Stimulated activated memory B cell treated with anti-CD40 and anti-IgM and Interleukin-4, amounts not matched to agents 10 μg/mL and 1 μg/mL and 100 μg/mL, for 72 hours (primary cell): Measurements from ENCODE around the gene THSD7B.

Experiments
- ATAC-seq: fragments of 150-1000 bp; cut with Tn5 transposase; 2 replicates; pipeline ENCODE4 v1.10.0; 2021
- H3K27ac Mint-ChIP-seq: one replicate; pipeline ENCODE4 v1.8.0; 2022; ENCODE audit warnings: mild to moderate bottlenecking, mixed read lengths
- H3K27me3 Mint-ChIP-seq: one replicate; pipeline ENCODE4 v1.8.0; 2022; ENCODE audit warnings: mixed read lengths
- H3K36me3 Mint-ChIP-seq: one replicate; pipeline ENCODE4 v1.8.0; 2022; ENCODE audit warnings: mixed read lengths
- H3K4me1 Mint-ChIP-seq: one replicate; pipeline ENCODE4 v1.8.0; 2022; ENCODE audit warnings: mixed read lengths
- H3K4me3 Mint-ChIP-seq: one replicate; pipeline ENCODE4 v1.8.0; 2022; ENCODE audit warnings: mild to moderate bottlenecking, moderate library complexity, mixed read lengths
- H3K9me3 Mint-ChIP-seq: one replicate; pipeline ENCODE4 v1.8.0; 2022; ENCODE audit warnings: mixed read lengths

The THSD7B gene

GRCh38 chr2:137107904-137108303, 342.6 kb downstream of the THSD7B start:
- no peak for ATAC-seq
- H3K4me1 Mint-ChIP-seq = no peaks in the 10 kb centered on the region
- no peaks in the 10 kb centered on the region for H3K36me3 Mint-ChIP-seq
- H3K4me3 Mint-ChIP-seq = no peak overlapping the region
- H3K27me3 Mint-ChIP-seq = no peaks in the 10 kb centered on the region
- no peak overlapping the region for H3K27ac Mint-ChIP-seq
- peaks cover 3% of the 10 kb centered on the region for H3K9me3 Mint-ChIP-seq

GRCh38 chr2:137111896-137112295, 346.6 kb downstream of the THSD7B start:
- Mint-ChIP-seq H3K27ac (no peak overlapping the region), H3K36me3 (no peaks in the 10 kb centered on the region), H3K4me1 (no peaks in the 10 kb centered on the region), H3K4me3 (no peak overlapping the region), H3K9me3 (peaks cover 3% of the 10 kb centered on the region), H3K27me3 (no peaks in the 10 kb centered on the region)
- no peak for ATAC-seq

- Mint-ChIP-seq H3K36me3 (no peaks in the 10 kb centered on the region), H3K4me1 (no peaks in the 10 kb centered on the region), H3K27ac (no peak overlapping the region), H3K27me3 (no peaks in the 10 kb centered on the region), H3K9me3 (no peaks in the 10 kb centered on the region), H3K4me3 (no peak overlapping the region)
- ATAC-seq = no peak
These were observed 349.9 kb downstream of the THSD7B start for GRCh38 chr2:137115081-137115794.

DNA sequence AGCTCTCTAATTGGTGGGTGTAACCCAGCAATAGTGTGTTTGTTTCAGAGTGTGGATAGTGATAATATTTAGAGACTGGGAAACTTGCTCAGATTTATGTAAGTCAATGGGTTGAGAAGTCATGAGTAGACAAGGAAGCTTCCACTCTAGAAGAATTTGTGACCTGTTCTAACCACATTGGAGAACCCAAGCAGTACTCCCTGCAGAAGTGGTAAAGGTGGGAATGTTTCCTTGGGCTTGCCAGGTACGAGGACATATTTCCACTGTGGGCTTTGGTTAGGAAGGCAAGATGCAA, 350.4 kb downstream of the THSD7B start:
- Mint-ChIP-seq H3K36me3 (no peaks in the 10 kb centered on the region), H3K27me3 (no peaks in the 10 kb centered on the region), H3K4me1 (no peaks in the 10 kb centered on the region), H3K27ac (no peak overlapping the region), H3K9me3 (no peaks in the 10 kb centered on the region), H3K4me3 (no peak overlapping the region)
- ATAC-seq = no peak

- H3K27ac Mint-ChIP-seq = no peak overlapping the region
- no peaks in the 10 kb centered on the region for H3K9me3 Mint-ChIP-seq
- no peaks in the 10 kb centered on the region for H3K27me3 Mint-ChIP-seq
- no peak for ATAC-seq
- H3K36me3 Mint-ChIP-seq = no peaks in the 10 kb centered on the region
- no peak overlapping the region for H3K4me3 Mint-ChIP-seq
- H3K4me1 Mint-ChIP-seq = no peaks in the 10 kb centered on the region
These were observed 352.0 kb downstream of the THSD7B start for GRCh38 chr2:137117385-137117784.

GRCh38 chr2:137118140-137118539, 352.8 kb downstream of the THSD7B start:
- no peaks in the 10 kb centered on the region for H3K27me3 Mint-ChIP-seq
- no peaks in the 10 kb centered on the region for H3K9me3 Mint-ChIP-seq
- H3K27ac Mint-ChIP-seq = no peak overlapping the region
- H3K4me3 Mint-ChIP-seq = no peak overlapping the region
- H3K4me1 Mint-ChIP-seq = no peaks in the 10 kb centered on the region
- no peaks in the 10 kb centered on the region for H3K36me3 Mint-ChIP-seq
- no peak for ATAC-seq

DNA sequence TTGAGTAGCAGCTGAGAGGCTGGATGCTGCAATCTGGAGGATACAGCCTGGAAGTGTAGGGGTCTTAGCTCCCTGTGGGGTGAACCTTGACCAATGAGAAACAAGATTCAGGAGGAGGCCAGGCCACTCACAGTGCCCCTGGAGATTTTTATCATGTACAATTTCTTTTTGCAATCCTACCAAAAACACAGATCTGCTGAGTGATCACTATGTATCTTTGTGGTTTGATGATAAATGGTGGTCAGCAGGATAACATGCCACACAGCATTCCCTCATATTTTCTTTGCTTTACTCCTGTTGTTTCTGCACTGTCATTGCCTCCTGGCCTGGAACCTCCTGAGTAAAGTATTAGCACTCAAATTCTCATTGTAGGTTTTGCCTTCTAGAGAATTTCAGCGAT, 357.9 kb downstream of the THSD7B start:
- no peak overlapping the region for H3K4me3 Mint-ChIP-seq
- no peaks in the 10 kb centered on the region for H3K36me3 Mint-ChIP-seq
- H3K27me3 Mint-ChIP-seq = no peaks in the 10 kb centered on the region
- no peak overlapping the region for H3K27ac Mint-ChIP-seq
- H3K9me3 Mint-ChIP-seq = peaks cover 3% of the 10 kb centered on the region
- H3K4me1 Mint-ChIP-seq = no peaks in the 10 kb centered on the region
- no peak for ATAC-seq

GRCh38 chr2:137133225-137133624, 367.9 kb downstream of the THSD7B start:
- H3K36me3 Mint-ChIP-seq = no peaks in the 10 kb centered on the region
- no peak overlapping the region for H3K4me3 Mint-ChIP-seq
- H3K9me3 Mint-ChIP-seq = peaks cover 2% of the 10 kb centered on the region
- no peaks in the 10 kb centered on the region for H3K27me3 Mint-ChIP-seq
- H3K27ac Mint-ChIP-seq = no peak overlapping the region
- no peak for ATAC-seq
- H3K4me1 Mint-ChIP-seq = no peaks in the 10 kb centered on the region

DNA sequence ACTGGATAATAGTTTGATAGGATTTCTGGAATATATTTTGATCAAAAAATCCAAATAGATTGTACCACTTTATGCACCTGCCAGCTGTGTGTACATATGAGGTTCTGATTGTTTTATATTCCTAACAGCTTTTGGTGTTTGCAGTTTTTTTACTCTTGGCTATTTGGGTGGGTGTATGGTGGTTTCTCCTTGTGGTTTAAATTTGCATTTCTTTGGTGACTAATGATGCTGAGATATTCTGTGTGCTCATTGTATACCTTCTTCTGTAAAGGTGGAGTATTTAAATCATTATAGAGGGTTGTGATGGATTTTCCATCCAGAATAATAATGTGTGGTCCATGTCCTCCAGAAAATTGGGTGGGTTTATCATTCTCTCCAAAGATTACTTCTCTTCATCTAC, 372.9 kb downstream of the THSD7B start:
- Mint-ChIP-seq H3K4me1 (no peaks in the 10 kb centered on the region), H3K36me3 (no peaks in the 10 kb centered on the region), H3K4me3 (no peak overlapping the region), H3K9me3 (peaks cover 2% of the 10 kb centered on the region), H3K27me3 (no peaks in the 10 kb centered on the region), H3K27ac (no peak overlapping the region)
- no peak for ATAC-seq

DNA sequence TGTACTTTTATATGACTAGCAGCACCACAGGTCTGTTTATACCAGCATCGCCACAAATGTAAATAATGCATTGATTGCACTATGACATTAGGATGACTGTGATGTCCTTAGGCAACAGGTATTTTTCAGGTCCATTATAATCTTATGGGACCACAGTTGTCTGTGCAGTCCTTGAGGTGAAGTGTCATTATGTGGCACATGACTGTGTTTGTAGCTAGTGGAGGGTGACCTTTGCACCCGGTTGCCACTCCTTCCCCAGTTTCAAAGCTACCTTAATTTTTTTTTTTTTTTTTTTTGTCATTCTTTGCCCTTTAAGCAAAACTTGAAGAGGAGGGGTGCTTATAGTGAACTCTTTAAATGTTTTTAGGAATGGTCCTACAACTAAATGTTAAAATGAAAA, 386.4 kb downstream of the THSD7B start:
- Mint-ChIP-seq H3K4me3 (no peak overlapping the region), H3K4me1 (no peaks in the 10 kb centered on the region), H3K27ac (no peak overlapping the region), H3K36me3 (no peaks in the 10 kb centered on the region), H3K9me3 (peaks cover 5% of the 10 kb centered on the region), H3K27me3 (no peaks in the 10 kb centered on the region)
- ATAC-seq = no peak

DNA sequence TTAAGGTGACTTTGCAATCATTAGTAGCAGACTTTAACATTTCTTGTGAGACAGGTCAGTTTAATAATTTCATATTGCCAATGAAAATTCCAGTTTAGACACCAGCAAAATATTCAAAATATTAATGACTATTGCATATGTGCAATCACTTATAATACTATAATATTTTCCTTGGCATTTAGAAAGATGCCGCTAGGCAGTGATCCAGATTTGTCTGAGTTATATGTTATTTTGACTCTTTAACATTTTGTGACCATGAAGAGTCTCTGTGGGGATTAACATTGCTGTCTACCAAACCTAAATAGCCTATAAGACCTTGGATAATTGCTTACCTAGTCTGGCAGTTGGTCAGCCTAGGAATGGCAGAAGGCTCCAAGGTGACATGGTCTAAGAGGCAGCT, 389.6 kb downstream of the THSD7B start:
- Mint-ChIP-seq H3K36me3 (no peaks in the 10 kb centered on the region), H3K27ac (no peak overlapping the region), H3K4me1 (no peaks in the 10 kb centered on the region), H3K4me3 (no peak overlapping the region), H3K9me3 (no peaks in the 10 kb centered on the region), H3K27me3 (no peaks in the 10 kb centered on the region)
- no peak for ATAC-seq

GRCh38 chr2:137155356-137156104, 390.2 kb downstream of the THSD7B start:
- no peaks in the 10 kb centered on the region for H3K27me3 Mint-ChIP-seq
- H3K9me3 Mint-ChIP-seq = no peaks in the 10 kb centered on the region
- H3K27ac Mint-ChIP-seq = no peak overlapping the region
- H3K4me1 Mint-ChIP-seq = no peaks in the 10 kb centered on the region
- no peak for ATAC-seq
- H3K36me3 Mint-ChIP-seq = no peaks in the 10 kb centered on the region
- H3K4me3 Mint-ChIP-seq = no peak overlapping the region

DNA sequence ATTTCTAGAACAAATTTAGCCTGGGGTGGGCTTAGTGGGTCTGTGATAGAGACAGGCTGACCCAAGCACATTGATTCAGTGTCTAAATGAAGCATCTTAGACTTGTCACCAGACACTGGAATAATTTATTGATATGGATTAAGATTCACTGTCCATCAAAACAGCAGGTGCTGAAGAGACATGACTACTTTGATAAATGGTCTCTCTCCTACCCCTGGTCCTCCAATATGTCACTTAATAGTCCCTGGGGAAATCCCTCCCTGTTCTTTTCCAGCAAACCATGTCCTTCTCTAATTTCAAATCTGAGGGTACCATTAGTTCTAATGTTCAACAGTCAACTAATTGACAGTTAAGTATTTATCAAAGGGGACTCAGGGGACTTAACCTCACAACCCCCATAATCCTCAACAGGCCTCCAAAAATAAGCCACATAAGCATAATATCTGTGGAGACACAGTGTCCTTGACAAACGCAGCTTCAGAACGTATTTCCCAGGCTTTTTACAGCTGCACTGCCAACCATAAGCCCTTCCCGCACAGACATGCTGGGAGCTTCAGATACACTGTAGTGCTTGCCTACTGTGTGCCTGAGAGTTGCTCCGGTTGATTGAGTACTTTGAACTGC, 391.0 kb downstream of the THSD7B start:
- H3K4me1 Mint-ChIP-seq = no peaks in the 10 kb centered on the region
- no peaks in the 10 kb centered on the region for H3K27me3 Mint-ChIP-seq
- H3K27ac Mint-ChIP-seq = no peak overlapping the region
- H3K4me3 Mint-ChIP-seq = no peak overlapping the region
- H3K36me3 Mint-ChIP-seq = no peaks in the 10 kb centered on the region
- H3K9me3 Mint-ChIP-seq = no peaks in the 10 kb centered on the region
- ATAC-seq = no peak

GRCh38 chr2:137157851-137158250, 392.5 kb downstream of the THSD7B start:
- no peaks in the 10 kb centered on the region for H3K4me1 Mint-ChIP-seq
- no peaks in the 10 kb centered on the region for H3K27me3 Mint-ChIP-seq
- no peak overlapping the region for H3K27ac Mint-ChIP-seq
- no peak for ATAC-seq
- H3K9me3 Mint-ChIP-seq = peaks cover 3% of the 10 kb centered on the region
- H3K36me3 Mint-ChIP-seq = no peaks in the 10 kb centered on the region
- H3K4me3 Mint-ChIP-seq = no peak overlapping the region

DNA sequence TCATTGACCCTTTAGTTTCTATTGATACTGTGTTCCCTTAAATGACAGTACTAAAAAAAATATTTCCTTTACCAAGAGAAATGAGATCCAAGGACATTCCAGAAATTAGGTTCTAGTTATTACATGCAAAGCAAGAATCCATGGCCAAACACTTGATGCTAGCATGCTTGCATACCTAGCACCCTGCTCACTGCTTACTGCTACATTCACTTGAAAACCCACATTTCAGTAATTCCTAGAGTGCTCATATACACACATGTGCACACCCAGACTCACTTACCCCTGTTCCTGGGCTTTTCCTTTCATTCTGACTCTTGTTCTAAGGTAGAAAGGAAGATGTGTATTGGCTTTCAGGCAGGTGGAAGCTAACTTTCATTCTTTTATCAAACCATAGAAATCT, 395.9 kb downstream of the THSD7B start:
- Mint-ChIP-seq H3K27ac (no peak overlapping the region), H3K4me1 (no peaks in the 10 kb centered on the region), H3K4me3 (no peak overlapping the region), H3K27me3 (no peaks in the 10 kb centered on the region), H3K9me3 (peaks cover 5% of the 10 kb centered on the region), H3K36me3 (no peaks in the 10 kb centered on the region)
- ATAC-seq = no peak

DNA sequence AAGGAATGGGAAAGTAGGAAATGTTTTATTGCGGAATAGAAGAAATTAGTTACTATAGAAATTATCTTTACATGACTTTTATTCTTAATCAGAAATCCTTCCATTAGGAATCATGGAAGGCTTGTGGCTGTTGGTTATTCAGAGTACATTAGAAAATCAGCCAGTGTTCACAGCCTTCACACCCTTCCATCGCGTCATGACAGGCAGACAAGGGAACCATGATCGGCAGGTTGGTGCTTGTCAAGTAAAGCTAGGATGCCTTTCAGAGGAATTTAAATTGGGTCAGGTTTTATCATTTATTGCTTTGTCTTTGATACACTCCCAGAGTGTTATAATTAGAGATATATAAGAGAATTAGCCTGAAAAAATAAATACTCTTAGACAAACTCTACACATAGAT, 400.6 kb downstream of the THSD7B start:
- H3K9me3 Mint-ChIP-seq = peaks cover 5% of the 10 kb centered on the region
- no peak overlapping the region for H3K4me3 Mint-ChIP-seq
- no peaks in the 10 kb centered on the region for H3K27me3 Mint-ChIP-seq
- no peak for ATAC-seq
- no peaks in the 10 kb centered on the region for H3K36me3 Mint-ChIP-seq
- no peaks in the 10 kb centered on the region for H3K4me1 Mint-ChIP-seq
- H3K27ac Mint-ChIP-seq = no peak overlapping the region
